GM19452 (cell line): Measurements from ENCODE around the gene PRSS56.

Experiments used
- ATAC-seq: cut with Tn5 transposase; IDR thresholded peaks from one replicate; pipeline ENCODE4 v1.9.1; 2021; ENCODE audit not compliant: unreplicated experiment

Gene PRSS56

DNA sequence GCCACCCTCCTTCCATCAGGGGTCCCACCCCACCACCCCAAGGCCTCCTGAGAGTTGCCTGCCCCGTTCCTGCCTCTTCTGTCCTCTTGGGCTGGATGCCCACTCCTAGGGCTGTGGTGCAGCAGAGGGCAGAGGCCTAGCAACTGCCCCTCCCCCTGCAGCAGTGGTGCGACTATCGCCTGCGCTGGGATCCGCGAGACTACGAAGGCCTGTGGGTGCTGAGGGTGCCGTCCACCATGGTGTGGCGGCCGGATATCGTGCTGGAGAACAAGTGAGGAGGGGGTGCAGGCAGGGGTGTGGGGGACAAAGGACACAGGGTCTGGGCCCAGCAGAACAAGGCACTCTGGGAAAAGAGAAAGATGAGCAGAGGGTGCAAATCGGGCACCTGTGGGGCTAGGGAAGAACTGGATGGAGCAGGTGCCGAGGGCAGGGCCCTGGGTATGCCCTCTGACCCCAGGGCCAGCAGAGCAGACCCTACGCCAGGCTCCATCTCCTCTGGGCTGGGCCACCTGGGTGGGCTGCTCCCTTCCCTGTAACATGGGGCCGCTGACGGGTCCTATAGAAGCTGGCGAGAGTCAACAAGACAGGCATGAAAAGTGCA lies 20.4 kb downstream of the PRSS56 start:
- no peak for ATAC-seq

DNA sequence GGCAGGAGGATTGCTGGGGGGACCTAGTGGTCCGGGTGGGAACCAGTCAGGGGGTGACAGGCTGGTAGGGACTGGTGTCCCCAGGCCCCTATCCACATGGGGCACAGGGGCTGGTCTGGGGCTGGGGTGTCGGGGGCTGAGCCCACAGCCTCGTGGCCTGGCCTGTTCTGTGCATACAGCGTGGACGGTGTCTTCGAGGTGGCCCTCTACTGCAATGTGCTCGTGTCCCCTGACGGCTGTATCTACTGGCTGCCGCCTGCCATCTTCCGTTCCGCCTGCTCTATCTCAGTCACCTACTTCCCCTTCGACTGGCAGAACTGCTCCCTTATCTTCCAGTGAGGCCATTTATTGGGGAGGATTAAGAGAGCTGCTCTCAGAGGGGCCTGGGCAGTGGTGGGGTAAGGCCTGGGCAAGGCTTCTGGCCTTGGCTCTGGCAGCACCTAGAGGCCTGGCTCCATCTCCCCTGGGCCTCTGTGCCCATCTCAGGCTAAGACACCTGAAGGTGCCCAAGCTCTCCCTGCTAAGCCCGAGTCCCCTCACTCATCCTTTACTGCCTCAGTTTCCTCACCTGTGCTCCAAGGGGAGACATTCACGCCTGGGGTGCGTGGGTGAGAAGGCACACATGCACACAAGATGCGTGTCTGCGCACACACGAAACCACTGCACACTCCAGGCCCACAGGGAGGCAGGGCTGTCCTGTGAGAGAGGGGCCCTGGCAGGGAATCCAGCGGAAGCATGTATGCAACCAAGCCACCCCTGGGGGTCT lies 21.2 kb downstream of the PRSS56 start:
- no peak for ATAC-seq

DNA sequence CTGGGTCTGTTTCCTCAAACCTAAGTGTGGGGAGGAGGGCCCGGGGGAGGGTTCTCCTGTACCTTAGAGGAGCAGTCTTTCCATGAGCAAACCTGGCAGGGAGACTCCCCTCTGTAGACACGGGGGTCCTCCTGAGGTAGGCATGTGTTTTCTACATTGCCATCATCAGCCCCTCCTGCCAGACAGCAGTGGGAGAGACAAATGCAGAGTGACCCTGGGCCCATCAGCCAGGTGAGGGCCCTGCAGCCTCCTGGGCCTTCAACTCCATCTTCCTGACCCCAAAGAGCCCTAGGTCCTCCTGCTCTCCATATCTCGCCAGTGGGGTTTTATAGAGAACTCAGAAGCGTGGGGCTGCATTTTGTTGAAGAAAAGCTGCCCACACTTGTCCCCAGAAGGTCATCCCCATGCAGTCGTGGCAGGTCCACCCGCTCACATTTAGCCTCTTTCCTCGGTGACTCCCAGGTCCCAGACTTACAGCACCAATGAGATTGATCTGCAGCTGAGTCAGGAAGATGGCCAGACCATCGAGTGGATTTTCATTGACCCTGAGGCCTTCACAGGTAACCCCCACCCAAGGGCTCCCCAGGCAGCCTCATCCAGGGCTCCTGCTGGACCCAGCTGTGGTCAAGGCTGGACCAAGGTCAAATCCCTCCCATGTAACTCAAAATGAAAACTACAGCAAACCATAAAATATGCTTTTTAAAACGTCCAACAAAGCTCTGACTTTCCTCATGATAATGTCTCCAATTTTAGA lies 21.9 kb downstream of the PRSS56 start:
- ATAC-seq: no peak

DNA sequence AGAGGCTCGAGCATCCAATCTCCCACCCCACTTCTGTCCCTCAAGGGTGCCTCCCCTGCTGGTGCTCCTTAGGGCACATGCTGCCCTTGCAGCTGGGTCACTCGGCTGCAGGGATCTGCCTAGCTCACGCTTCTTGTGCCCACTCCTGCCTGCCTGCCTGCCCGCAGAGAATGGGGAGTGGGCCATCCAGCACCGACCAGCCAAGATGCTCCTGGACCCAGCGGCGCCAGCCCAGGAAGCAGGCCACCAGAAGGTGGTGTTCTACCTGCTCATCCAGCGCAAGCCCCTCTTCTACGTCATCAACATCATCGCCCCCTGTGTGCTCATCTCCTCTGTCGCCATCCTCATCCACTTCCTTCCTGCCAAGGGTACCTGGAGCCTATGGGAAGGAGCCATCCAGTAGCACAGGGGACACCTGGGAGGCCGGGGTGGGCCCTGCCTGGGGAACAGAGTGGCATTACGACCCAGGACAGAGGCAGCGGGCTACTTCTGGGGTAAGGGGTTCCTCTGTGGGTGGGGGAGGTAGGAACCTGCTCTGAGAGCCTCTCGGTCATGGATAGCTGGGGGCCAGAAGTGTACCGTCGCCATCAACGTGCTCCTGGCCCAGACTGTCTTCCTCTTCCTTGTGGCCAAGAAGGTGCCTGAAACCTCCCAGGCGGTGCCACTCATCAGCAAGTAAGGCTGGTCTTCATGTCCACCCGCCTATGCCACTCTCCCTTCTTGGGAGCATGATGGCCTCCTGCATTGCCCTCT lies 22.7 kb downstream of the PRSS56 start:
- no peak for ATAC-seq

DNA sequence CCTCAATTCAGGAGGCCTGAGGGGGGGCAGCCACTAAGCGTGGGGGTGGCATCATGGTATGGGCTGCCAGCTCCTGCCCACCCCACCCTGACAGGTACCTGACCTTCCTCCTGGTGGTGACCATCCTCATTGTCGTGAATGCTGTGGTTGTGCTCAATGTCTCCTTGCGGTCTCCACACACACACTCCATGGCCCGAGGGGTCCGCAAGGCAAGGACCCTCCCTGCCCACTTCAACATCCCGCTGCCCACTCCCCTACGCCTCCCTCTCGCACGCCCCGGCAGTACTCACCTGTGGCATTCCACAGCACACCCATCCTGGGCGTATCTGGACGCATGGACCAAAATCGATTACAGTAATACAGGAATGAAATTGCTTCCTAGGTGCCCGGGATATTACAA lies 23.3 kb downstream of the PRSS56 start:
- no peak for ATAC-seq

DNA sequence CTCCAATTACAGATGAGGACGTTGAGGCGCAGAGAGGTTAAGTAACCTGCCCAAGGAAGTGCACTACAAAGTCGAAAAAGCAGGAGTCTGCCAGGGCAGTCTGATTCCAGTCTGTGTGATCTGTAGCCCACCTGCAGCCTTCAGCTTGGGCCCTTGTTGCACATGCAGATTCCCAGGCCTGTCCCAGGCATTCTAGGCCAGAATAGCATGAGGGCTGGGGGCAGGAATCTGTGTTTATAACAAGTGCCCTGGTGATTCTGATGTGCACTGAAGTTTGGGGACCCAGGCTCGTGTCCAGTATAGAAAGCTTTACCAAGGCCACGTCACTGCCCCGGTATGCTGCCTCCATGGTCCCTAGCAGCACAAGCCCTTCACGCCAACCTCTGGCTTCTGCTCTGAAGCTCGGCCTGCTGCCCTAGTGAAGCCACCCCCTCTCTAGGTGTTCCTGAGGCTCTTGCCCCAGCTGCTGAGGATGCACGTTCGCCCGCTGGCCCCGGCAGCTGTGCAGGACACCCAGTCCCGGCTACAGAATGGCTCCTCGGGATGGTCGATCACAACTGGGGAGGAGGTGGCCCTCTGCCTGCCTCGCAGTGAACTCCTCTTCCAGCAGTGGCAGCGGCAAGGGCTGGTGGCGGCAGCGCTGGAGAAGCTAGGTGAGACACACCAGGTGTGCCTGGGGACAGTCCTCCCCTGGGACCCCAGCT lies 23.9 kb downstream of the PRSS56 start:
- ATAC-seq: no peak

DNA sequence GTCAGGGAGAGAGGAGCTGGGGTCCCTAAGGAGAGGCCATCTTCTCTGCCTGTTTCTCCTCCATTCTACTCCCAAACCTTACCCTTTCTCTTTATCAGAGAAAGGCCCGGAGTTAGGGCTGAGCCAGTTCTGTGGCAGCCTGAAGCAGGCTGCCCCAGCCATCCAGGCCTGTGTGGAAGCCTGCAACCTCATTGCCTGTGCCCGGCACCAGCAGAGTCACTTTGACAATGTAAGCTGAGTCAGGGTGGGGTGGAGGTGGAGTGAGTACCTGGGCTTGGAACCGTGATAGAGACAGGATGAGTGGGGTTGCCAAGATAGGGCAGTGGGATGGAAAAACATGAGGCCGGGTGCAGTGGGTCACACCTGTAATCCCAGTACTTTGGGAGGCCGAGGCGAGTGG lies 24.5 kb downstream of the PRSS56 start:
- no peak for ATAC-seq

DNA sequence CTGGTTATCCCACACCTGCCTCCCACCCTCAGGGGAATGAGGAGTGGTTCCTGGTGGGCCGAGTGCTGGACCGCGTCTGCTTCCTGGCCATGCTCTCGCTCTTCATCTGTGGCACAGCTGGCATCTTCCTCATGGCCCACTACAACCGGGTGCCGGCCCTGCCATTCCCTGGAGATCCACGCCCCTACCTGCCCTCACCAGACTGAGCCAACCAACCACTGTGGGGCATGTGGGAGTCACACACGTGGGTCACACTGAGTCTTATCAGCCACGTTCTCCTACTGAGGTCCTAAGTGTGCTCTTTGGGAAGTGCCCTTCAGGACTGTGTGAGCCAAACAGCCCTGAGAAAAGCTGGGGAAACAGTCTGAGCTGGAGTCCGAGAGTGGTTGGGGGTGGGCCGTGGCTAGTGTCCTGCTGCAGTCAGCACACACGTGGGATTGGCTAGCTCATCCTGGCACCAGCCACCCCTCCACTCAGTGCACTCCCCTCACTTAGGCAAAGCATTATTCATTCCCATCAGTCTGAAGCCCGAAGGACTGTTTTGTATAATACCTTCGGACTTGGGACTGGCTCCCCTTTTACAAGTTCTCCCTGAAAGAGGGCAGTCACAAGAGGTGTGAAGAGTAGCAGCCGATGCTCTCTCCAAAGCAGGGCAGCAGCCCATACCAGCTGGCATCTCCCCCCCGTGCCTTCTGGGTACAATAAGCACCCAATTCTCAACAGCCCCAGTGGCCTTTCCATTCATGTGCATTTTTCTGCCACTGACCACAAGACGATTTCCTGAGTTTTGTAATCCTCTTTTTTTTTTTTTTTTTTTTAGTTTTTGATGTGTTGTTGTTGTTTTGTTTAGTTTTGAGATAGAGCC lies 25.6 kb downstream of the PRSS56 start:
- ATAC-seq: no peak

DNA sequence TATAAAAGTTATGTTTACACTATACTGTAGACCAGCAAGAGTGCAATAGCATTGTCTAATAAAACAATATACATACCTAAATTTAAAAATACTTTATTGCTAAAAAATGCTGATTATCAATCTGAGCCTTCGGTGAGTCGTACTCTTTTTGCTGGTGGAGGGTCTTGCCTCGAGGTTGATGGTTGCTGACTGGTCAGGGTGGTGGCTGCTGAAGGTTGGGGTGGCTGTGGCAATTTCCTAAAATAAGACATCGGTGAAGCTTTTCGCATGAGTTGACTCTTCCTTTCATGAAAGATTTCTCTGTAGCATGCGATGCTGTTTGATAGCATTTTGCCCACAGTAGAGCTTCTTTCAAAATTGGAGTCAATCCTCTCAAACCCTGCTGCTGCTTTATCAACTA lies 27.8 kb downstream of the PRSS56 start:
- no peak for ATAC-seq

DNA sequence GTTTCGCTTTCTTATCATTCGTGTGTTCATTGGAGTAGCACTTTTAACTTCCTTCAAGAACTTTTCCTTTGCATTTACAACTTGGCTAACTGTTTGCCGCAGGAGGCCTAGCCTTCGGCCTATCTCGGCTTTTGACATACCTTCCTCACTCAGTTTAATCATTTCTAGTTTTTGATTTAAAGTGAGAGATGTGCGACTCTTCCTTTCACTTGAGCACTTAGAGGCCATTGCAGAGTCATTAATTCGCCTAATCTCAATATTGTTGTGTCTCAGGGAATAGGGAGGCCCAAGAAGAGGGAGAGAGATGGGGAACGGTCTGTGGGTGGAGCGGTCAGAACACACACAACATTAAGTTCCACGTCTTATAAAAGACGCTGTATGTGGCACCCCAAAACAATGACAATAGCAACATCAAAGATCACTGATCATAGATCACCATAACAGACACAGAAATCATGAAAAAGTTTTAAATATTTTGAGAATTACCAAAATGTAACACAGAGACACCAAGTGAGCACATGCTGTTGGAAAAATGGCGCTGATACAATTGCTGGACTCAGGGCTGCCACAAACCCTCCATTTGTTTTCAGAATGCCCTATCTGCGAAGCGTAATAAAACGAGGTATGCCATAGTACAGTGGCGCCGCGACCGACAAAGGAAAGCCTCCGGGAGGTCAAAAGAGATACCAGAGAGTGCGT lies 29.6 kb downstream of the PRSS56 start:
- no peak for ATAC-seq

DNA sequence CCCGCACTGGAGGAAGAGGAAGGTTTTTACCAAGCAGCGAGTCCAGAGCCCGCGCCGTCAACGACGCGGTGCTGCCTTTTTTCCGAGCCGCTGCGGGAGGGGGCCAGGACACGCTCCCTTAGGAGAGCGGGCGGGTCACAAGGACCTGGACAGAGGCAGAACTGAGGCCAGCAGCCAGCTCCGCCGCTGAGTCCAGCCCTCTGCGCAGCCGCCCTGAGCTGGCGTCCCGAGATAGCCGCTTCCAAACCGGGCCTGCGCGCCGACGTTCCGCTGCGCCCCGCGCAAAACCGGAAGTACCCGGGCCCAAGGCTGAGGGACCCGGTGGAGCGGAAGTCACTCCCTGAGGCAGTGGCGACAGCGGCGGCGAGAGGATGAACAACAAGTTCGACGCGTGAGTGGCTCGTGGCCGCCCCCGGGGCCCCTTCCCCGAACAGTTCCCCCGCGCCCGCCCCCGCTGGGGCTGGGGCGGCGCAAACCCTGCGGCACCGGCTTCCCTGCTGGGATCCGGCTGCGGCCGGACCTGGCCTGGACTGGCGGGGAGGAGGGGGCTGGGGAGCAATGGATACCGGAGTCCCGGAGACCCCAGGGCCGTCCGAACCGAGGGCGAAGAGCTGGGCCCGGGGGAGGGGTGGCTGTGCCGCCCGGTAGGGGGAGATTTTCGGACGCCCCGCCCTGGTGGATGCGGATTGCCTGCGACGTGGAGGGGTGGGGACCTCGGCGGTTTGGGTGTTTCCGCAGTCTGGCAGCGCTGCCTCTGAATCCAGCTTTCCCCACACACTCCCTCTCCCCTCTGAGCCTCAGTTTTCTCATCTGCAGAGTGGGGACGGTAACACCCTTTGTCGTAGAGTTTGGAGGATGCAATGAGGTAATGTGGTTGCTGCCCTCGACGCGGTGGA lies 30.4 kb downstream of the PRSS56 start, which contains the start of the genes EIF4E2 and TIGD1:
EIF4E2 (plus strand) TSS at position 336 of the 896 bp plus-strand sequence; CDS start at position 372, 36 bp downstream.
TIGD1 (minus strand) TSS at position 204 of the 896 bp plus-strand sequence. CDS start 675 bp downstream, outside the sequence.
- peak; percentile 93 for ATAC-seq

DNA sequence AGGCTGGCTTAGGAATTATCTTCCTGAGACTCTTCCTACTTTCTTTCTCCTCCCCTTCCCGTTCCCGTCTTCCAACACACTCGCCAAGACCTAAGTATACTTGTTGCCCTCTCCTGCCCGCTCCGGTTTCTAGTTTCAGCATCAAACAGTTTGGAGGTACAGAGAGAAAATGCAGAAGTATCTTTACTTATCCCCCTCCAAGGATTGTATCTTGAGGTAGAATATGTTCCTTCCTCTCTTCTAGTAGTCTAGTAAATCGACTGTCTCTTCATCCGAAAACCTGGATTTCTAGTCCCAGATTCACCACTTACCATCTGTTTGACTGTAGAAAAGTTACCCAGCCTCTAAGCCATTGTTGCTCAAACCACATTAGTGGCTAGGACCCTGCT lies 31.1 kb downstream of the PRSS56 start:
- ATAC-seq: no peak

DNA sequence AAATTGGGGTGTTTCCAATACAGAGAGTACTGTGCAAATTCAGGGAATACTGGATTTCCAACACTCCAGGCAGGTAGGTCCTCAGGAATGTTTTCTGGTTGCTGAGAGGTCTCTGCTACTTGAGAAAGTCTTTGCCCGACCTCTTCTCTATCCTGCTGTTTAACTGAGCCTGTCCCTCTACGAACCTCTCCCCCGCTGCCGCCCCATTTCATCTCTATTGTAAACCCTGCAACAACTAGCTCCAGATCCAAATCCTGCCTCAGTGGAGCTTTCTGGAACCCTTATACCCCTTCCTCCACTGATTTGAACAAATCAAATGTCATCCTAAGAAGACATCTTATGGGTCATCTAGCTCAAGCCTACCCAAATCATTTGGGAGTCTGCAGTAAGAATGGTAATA lies 31.6 kb downstream of the PRSS56 start:
- no peak for ATAC-seq

DNA sequence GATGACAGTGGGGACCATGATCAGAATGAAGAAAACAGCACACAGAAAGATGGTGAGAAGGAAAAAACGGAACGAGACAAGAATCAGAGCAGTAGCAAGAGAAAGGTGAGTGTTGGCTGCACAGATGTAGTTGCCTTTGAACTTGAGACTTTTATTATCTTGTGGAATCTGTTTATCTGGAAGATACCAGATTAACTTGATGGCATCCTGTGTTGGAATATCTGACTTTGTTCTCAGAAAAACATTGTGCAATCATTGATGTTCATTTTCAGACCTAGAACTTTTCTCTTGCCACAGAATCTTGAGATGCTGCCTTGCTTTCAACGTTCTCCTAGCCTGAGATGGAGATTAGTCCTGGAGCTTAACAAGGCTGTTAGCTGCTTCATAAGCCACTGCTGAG lies 36.2 kb downstream of the PRSS56 start:
- ATAC-seq: no peak

DNA sequence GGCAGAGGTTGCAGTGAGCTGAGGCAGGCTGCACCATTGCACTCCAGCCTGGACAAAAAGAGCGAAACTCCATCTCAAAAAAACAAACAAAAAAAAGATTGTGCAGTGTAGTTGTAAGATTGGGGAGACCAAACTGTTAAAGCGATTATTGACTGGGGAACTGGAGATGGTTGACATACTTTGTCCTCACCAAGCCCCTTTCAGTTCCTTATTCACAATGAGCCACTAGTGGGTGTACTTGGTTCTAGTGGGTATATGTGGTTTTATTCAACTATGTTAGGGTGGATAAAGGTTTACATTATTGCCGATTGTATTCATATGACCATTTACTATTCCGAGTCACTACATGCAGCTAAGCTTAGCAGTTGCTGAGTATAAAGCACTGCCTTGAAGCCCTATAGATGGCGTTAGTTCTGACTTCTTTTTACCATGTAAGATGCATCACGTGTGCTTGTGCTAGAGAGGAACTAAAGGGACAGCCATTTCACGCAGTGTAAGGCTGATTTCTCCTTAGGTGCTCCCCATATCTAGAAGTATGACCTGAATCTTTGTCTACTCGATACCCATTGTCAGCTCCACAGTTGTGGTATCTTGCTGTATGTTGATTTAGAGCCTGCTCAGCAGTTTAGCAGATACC lies 42.4 kb downstream of the PRSS56 start:
- no peak for ATAC-seq

DNA sequence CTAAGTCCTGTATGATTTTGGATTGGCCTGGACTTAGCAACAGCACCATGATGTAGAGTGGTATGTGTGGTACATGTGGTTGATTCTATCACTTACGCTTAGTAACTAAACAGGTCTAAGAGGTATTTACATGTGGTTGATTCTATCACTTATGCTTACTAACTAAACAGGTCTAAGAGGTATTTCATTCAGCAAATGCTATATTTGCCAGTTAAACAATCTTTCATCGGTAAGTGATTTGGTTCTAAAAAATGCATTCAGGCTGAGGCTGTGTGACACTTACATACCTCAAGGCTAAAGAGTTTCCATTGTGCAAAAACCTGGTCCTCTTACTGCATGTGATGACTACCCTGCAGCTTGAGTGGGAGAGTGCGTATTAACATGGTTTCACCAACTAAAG lies 43.4 kb downstream of the PRSS56 start:
- ATAC-seq: no peak

DNA sequence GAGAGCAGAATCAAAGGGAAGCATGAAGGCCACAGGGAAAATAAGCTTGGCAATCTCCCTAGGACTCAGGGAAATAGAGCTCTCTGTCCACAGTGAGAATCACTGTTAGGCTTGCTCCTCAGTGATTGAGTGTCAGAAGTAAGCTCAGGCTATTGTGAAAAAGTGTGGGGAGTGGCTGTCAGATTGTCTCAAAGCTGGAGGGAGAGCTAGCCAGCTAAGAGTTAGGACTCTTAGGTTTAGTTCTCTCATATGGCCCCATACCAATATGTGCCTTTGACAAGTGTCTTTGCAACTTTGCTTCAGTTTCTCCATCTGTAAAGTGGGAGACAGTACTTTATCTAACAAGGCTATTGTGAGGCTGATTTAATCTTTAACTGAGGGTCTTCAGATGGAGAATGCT lies 47.5 kb downstream of the PRSS56 start:
- no peak for ATAC-seq

DNA sequence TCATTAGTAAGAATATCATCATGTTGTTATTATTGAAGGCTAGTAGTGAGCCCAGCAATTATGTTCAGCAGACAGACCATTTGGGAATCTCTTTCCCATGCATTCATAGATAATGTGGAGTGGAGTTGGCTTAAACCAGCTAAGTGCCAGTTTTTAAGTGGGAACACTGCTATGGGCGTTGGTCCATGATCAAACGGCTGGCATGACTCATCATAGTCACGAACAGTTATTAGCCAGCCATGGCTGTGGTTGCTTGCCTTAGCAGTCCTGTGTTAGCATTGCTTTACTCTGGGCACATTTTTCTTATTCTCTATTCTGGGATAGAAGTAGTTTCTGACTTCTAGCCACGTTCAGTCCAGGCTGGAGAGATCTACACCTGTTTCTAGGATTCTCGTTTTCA lies 48.0 kb downstream of the PRSS56 start:
- ATAC-seq: no peak
